HG03460 (cell line): ENCODE results near the gene INTU.
A peak's percentile ranks its signal among the peaks of the same experiment; 100 is the strongest.
"Not testable (repeated sequence)": the region's sequence is repeated elsewhere in the genome, so short reads cannot be mapped to it uniquely, and the experiment has no call there.

Source experiments
- ATAC-seq: cut with Tn5 transposase; IDR thresholded peaks from one replicate; pipeline ENCODE4 v1.9.1; 2021; ENCODE audit not compliant: unreplicated experiment

The INTU gene

DNA sequence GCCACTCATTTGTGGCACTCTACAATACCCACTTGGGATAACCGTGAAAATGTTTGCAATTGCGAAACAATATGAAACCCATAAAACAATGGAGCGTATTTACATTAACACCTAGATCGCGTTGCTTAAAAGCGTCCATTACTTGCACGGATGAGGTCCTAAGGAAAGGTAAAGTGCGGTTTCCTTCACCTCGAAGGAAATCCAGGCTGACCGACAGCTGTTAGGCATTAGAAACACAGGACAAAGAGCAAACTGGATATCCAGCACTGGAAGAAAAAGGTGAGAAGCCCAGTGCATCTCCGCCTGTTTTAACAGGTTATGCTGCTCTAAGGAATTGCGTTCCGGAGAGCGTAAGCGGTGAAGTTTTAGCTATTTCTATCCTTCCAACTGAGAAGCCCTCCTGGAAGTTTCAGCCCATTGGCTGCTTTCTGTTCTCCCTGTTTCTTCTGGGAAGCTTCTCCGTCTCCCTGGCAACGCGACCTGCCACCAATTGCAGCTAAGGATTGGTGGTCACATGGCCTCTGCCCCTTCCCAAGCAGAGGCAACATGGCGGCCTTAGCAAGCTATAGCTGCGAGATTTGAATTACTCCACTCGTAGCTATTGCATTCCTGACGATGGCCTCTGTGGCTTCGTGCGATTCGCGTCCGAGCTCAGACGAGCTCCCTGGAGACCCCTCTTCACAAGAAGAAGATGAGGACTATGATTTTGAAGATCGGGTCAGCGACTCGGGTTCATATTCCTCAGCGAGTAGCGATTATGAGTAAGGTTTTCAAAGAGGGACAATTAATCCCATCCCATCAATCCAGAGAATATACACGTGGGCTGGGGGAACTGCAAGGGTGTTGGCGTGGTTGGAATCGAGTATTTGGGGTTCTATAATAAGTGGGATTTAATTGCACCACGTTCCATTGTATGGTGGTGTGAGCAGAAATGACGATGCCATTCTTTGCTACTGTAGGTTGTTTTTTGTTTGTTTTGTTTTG, at the start of gene INTU:
Gene INTU, plus strand, starts transcription at position 538 of the 984 bp plus-strand sequence. Its CDS starts 78 bp downstream, at position 616.
- ATAC-seq, result peak; percentile 98

DNA sequence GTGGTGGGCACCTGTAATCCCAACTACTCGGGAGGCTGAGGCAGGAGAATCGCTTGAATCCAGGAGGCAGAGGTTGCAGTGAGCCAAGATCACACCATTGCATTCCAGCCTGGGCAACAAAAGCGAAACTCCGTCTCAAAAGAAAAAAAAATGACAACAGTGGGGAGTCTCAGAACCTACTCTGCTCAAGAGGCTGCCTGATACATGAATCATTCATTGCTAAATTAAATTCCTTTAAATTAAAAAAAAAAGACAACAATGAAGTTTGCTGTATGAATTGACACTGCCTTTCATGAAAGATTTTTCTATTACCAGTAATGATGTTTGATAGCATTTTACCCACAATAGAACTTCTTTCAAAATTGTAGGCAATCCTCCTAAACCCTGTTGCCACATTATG, 46.3 kb upstream of the INTU start:
- ATAC-seq, result not testable (repeated sequence)

DNA sequence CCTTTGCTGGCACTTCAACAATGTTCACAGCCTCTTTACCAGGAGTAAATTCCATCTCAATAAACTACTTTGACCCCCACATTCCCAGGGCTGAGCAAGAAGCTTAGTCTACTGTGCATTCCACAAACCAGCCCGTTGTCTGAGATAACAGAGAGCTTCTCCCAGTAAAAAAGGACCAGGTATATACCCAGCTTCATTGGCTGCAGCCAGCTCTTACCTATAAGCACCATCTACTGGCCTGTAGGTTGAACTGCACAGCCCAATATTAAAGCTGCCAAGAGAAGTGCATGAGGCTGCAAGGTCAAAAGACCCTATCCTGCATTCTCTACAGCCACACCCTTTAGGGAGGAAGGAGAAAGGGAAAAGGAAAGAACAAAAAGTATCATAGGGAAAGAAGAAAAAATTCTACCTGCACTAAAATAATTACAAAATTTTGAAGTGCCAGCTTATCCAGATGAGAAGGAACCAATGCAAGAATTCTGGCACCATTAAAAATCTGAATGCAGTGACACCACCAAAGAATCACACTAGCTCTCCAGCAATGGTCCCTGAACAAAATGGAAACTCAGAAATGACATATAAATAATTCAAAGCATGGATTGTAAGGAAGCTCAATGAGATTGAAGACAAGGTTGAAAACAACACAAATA, 45.7 kb upstream of the INTU start:
- peak; percentile 93 for ATAC-seq

DNA sequence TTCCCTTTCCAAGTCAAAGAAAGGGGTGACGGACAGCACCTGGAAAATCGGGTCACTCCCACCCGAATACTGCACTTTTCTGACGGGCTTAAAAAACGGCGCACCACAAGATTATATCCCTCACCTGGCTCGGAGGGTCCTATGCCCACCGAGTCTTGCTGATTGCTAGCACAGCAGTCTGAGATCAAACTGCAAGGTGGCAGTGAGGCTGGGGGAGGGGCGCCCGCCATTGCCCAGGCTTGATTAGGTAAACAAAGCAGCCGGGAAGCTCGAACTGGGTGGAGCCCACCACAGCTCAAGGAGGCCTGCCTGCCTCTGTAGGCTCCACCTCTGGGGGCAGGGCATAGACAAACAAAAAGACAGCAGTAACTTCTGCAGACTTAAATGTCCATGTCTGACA, 43.6 kb upstream of the INTU start:
- not testable (repeated sequence) for ATAC-seq

DNA sequence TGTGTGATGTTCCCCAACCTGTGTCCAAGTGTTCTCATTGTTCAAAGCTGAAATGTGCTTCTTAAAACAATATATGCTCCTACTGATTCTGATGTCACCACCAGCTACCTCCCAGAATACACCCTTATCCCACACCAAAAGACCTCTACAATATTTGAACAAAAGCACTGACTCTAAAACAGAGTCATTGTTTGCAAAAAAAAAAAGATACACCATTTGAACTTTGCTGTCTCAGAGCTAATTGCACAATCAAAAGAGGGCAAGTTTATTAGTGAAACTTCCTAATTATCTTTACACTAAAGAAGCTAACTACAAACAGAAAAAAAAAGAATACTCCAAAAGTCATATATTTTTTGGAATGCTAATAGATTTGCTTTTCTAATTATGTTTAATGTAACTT, 34.1 kb upstream of the INTU start:
- no peak for ATAC-seq

DNA sequence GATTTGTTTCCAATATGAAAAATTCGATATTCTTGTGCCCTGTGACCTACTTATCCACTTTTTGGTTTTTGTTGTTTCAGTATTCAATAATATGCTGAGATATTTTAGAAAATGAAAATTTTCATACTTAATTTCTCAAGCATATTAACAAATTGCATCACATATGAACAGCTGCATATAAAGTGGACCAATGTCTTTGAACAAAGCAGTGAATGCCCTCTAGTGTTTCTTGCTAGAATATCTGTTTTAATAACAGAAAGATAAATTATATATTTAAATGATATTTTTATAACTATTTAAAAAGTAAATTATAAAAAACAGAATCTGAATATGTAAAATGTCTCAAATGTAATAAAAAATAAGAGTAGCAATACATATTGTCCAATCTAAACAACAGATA, 31.7 kb upstream of the INTU start:
- no peak for ATAC-seq

DNA sequence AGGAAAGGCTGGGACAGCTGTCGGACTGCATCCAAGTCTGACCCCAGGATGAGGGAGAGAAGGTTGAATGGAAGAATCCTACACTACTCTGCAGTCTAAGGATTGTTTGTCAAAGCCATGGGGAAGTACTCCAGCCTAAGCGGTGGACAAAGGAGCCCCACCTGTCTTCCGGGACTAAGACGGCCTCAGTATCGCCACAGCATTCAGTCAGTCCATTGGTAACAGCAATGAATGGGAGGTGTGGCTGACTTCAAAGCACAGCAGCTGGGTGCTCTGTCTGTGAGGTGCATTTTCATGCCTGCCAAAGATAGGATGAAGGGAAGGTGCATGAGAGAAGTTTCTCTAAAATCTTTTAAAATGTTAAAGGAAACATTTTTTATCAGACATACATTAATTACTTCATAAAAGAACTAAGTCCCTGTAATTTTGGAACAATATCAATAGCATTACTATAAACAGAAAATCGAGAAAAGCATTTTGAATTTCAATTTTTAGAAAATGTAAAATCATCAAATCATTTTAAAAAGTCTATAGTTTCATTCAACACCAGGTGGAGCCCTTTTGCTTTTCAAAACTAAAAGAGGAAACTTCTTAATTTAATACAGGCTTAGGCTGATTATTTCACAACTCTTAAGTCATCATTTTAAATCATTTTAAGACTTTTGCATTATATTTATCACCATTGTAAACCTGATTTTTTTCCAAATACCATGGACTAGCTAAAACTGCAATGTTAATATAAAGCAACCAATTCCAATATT, 27.6 kb upstream of the INTU start:
- ATAC-seq, result no peak

DNA sequence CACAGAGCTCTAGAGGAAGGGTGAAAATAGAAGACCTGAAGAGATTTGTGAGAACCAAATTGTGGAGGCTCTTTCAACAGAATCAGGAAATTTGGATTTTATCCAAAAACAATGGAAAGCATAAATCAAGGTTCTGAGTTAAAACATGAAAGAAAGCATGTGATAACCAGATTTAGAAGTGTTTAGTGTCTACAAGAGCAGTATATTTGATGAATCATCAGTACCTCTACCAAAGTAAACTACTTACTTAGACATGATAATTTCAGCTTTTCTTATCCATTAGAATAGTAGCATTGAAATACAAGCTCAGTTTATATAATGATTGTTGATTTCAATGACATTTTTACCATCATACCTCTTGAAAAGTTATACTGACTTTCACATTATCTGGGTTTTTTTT, 25.9 kb upstream of the INTU start:
- ATAC-seq, result no peak

DNA sequence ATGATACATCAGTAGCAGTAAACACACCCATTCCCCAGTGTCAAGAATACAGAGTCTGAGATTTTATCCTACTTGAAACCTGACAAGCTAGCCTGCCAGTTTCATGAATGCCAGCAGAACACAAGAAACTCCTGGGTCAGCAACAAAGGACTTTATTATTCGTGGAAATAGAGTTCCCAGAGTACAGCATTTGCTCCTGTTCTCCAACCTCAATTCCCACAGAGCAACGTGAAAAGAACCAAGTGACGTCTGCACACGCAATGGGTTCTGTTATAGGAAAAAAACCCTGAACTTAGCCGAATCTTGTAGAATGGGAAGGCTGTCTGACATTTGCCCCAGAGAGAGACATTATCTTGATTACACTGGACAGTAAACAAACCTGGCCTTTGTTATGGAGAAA, 23.3 kb upstream of the INTU start:
- ATAC-seq, result no peak

DNA sequence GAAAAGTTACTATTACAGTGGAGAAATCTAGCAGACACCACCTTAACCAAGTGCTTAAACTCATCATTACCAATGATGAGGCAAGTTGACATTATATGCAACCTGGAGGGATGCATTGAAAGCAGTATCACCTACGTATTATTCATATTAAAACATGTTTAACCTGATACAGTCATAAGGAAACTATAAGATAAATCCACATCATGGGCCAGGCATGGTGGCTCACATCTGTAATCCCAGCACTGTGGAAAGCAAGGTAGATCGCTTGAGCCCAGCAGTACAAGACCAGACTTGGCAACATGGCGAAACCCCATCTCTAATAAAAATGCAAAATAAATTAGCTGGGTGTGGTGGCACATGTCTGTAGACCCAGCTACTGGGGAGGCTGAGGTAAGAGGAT, 22.3 kb upstream of the INTU start:
- no peak for ATAC-seq

DNA sequence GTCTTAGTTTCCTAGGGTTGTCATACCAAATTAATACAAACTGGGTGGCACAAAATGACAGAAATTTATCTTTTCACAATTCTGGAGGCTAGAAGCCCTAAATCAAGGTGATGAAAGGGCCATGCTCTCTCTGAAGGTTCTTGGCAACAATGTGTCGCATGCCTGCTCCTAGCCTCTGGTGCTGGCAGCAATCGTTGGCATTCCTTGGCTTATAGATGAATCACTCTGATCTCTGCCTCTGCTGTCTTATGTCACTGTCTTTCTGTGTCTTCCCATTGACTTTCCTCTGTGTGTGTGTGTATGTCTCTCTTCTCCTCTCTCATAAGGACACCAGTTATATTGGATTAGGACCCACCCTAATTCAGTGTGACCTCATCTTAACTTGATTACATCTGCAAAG, 15.9 kb upstream of the INTU start:
- ATAC-seq, result no peak

DNA sequence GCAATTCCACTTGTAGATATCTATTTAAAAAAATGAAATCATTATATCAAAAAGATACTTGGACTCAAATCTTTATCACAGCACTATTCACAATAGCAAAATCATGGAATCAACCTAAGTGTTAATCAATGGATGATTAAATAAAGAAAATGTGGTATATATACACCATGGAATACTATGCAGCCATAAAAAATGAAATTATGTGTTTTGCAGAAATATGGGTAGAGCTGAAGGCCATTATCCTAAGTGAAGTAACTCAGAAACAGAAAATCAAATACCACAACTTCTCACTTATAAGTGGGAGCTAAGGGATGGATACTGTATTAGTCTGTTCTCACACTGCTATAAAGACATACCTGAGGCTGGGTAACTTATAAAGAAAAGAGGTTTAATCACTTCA, 14.3 kb upstream of the INTU start:
- no peak for ATAC-seq

DNA sequence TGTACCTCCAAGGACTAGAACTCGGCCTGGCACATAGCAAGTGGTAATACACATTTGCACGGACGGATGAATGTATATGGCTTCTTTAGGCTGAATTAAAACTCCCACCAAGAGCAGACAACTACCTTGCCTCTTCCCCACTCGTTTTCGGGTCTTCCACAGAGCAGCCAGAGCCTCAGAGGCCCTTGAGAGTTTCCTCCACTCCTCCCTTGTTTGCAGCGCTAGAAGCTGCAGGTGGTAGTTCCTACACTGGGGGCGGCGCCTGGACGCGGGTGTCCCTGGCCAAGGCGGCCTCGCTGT, 10.2 kb upstream of the INTU start:
- no peak for ATAC-seq

DNA sequence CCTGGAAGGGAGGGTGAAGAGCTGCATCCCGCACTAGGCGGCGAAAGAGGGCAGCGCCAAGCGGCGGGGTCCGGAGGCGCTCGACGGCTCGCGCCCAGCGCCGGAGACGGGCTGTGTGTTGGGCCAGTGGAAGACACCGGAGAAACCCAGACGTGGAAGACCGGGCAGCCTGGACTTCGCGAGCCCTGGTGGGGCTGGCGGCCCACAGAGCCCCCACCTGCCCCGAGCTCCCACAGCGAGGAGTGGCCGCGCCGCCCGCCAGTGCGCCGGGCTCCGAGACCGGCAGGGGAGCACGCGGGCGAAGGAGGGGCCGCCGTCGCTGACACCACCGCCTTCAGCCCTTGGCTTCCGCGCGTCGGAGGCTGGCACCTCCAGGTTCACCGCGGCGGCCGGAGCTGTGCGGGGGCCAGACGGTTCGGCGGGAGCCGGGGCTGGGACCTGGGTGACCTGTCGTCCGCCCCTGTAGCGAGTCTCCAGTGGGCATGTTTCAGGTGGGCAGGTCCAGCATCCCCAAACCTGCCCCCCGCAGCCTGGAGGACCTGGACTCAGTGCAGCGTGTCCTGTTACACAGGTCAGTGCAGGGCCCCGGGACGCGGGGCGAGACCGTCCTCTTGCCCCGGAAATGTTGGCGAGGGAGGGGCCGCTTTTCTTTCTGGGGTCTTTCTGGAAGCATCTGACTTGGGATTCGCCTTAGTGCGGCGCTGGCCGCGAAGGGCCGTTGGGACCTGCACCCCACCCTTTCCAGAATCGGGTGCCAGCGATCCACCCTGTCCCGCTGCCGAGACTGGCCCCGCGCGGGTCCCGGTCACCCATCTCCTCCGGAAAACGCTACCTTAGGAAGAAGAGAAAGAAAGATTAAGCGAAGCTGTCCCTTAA, 9.6 kb upstream of the INTU start:
- peak; percentile 61 for ATAC-seq

DNA sequence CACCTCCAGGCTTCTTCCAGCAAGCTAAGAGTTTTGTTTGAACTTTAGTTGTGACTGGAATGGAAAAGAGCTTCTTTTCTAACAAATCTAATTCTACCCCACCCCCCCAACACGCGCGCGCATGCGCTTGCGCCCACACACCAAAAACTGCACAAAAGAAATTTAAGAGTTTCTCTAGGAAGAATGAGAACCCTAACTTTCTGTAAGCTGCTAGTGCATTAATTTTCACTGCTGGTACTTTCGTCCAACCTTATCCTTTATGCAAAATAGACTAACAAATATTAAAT, 9.0 kb upstream of the INTU start:
- no peak for ATAC-seq

DNA sequence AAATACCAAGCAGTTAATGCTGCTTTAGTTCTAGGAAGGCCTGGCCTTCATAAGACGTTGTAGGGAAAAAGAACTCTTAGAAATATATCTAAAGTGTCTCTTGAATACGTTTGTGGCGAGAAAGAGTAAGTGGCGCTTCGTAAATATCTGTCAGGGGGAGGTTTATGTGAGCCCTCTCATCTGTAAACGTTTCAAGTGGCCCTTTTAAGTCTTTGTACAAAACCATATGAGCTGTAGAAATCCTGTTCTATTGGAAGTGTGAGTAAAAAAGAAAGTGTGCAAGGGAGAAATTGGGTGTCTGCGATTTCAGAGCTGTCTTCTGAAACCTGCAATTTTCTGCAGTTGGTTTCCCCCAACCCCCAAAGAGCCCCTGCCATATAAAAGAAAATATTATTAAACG, 8.6 kb upstream of the INTU start:
- ATAC-seq, result no peak

DNA sequence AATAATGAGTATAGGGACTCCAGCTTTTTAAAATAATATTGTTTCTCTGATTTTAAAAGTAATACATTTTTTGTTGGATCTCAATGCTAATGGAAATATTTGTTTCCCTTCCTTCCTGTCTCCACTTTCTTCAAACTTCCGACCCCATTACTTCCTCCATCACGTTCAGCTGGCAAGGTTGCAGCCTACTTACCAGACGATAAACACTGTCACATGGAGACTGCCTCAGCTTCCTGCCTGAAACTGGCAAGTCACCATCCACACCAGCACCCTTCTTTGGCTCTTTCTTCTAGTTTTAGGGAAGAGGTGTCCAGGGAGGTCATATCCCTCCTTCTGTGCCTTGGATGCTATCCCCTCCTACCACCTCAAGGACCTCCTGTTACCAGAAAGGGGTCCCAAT, 3.4 kb upstream of the INTU start:
- no peak for ATAC-seq

DNA sequence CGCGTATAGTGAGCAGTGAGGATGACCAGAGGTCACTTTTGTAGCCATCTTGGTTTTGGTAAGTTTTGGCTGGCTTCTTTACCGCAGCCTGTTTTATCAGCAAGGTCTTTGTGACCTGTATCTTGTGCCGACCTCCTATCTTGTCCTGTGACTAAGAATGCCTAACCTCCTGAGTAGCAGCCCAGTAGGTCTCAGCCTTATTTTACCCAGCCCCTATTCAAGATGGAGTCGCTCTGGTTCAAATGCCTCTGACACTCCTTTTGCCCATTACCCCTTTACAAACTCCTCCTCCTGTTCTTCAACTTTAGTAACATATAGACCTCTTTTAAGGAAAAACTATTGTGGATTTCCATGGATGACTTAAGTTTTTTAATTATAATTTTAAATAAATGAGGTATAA, 2.6 kb upstream of the INTU start:
- ATAC-seq, result no peak

DNA sequence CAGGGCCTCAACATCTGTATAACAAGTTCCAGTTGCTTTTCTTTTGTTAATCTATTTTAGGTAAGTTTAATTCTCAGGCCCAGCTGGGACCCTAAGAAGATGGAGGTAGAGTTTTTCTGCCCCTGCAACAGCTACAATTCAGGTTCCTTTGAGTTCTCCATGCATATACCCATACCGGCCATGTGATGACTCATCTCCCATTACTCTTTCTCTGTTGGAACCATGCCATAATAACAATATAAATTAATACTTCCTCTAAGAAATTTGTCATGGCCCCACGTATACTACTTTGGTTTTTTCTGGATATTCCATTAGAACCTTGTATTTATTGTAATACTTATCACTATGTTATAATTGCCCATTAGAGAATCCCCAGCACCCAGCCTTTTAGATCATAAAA, 1.3 kb upstream of the INTU start:
- ATAC-seq, result no peak

DNA sequence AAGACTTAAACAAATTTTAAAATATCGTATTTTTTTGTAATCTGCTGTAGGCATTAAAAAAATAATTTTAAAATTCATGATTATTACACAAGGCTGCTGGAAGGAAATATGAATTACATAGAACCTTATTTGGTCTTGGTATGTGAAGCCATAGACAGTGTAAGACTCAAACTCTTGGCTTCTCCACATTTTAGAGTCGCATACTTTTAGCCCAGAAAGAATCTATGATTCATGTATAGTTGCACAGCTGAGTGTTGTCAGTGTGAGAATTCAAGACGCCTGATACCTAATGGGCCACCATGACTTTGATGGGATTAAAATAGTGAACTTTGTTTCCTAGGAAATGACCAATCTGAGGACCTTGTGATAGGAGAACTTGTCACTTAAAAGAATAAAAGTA, 1.4 kb downstream of the INTU start:
- ATAC-seq, result no peak

DNA sequence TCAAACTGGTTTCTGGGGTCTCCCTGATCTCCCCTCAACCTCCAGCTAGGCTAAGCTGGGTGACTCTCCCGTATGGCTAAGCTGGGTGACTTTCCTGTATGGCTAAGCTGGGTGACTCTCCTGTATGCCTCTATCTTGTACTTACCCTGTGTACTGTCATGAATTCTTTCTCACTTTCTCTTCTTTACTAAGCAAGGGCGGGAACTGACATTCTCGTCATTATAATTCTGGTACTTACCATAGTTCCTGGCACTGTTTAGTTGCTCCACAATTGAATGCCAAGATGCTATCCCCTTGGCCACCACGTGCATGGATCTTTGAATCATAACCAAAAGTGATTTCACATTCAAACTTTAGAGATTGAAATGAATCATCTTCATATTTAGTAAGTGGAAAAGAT, 8.8 kb downstream of the INTU start:
- no peak for ATAC-seq
